ENCODE measurements around the gene BAZ1B. TPM values are rescaled to one million over a fixed set of nuclear protein-coding genes. Genes with fewer than 3 reads are reported as not detected.
"Not testable (repeated sequence)": the region's sequence is repeated elsewhere in the genome, so short reads cannot be mapped to it uniquely, and the experiment has no call there.

Gene BAZ1B
- total and polyA plus RNA-seq, 12 donors: 14.5 to 65.5 (median 43.7) TPM

- Histone ChIP-seq H3K9me3 (replicated peaks in 1 of 3) (no peaks in the 10 kb centered on the region), H3K27me3 (no peaks in the 10 kb centered on the region), H3K4me1 (replicated peaks in 1 of 2) (peaks cover 20 to 25% of the 10 kb centered on the region in 2 donors), H3K27ac (no peak overlapping the region), H3K4me3 (no peak overlapping the region), H3K36me3 (replicated peaks in 1 of 2) (peaks cover 0 to 50% of the 10 kb centered on the region in 2 donors)
- intact Hi-C loops (cut with DNase I): no loop called here
- DNase-seq: no peak
- no peak for TF ChIP-seq CTCF (IDR thresholded peaks at IDR 0.05)
These were observed 43.5 kb downstream of the BAZ1B start for GRCh38 chr7:73478549-73478948.

- Histone ChIP-seq H3K4me3 (no peak overlapping the region), H3K4me1 (replicated peaks in 1 of 2) (peaks cover 13 to 17% of the 10 kb centered on the region in 2 donors), H3K27ac (no peak overlapping the region), H3K9me3 (replicated peaks in 1 of 3) (no peaks in the 10 kb centered on the region), H3K36me3 (replicated peaks in 1 of 2) (peaks cover 0 to 47% of the 10 kb centered on the region in 2 donors), H3K27me3 (no peaks in the 10 kb centered on the region)
- intact Hi-C loops (cut with DNase I): no loop called here
- TF ChIP-seq CTCF (IDR thresholded peaks at IDR 0.05) (no peak), POLR2A (IDR thresholded peaks at IDR 0.05) (no peak)
- WGBS, 4 donors: 80 to 95% (median 89%) methylated on average over 5 of the region's 5 CpGs
- no peak for DNase-seq
These were observed 44.7 kb downstream of the BAZ1B start for GRCh38 chr7:73477376-73477775.

GRCh38 chr7:73470208-73470607 lies 51.9 kb downstream of the BAZ1B start:
- H3K36me3 ChIP-seq (replicated peaks in 1 of 2): peaks cover 0 to 61% of the 10 kb centered on the region in 2 donors
- H3K4me3 ChIP-seq: peak overlapping the region in 1 of 4 donors; percentile 5
- H3K27me3 ChIP-seq: no peaks in the 10 kb centered on the region
- H3K9me3 ChIP-seq (replicated peaks in 1 of 3): no peaks in the 10 kb centered on the region
- intact Hi-C loops (cut with DNase I): no loop called here
- WGBS, 4 donors: 46 to 56% (median 51%) methylated on average over 5 of the region's 5 CpGs
- peak overlapping the region; percentile 21 to 70 (median 40) for H3K27ac ChIP-seq
- TF ChIP-seq CTCF (IDR thresholded peaks at IDR 0.05): no peak
- TF ChIP-seq POLR2A (IDR thresholded peaks at IDR 0.05): peak in 1 of 2 donors; percentile 24
- peak; percentile 40 to 76 (median 69) for DNase-seq
- H3K4me1 ChIP-seq (replicated peaks in 1 of 2): peaks cover 16 to 20% of the 10 kb centered on the region in 2 donors

GRCh38 chr7:73467046-73467445 lies 55.0 kb downstream of the BAZ1B start:
- 93 to 97% (median 97%) methylated on average over 6 of the region's 6 CpGs for WGBS, 4 donors
- peaks cover 0 to 84% of the 10 kb centered on the region in 2 donors for H3K36me3 ChIP-seq (replicated peaks in 1 of 2)
- intact Hi-C loops (cut with DNase I); H3K9me3 ChIP-seq (replicated peaks in 1 of 3); H3K4me3 ChIP-seq; H3K4me1 ChIP-seq (replicated peaks in 1 of 2); DNase-seq; H3K27ac ChIP-seq; H3K27me3 ChIP-seq: not testable (repeated sequence)

- DNase-seq: no peak
- Histone ChIP-seq H3K4me3 (no peak overlapping the region), H3K4me1 (replicated peaks in 1 of 2) (peaks cover 0 to 7% of the 10 kb centered on the region in 2 donors), H3K27ac (no peak overlapping the region), H3K9me3 (replicated peaks in 1 of 3) (no peaks in the 10 kb centered on the region), H3K36me3 (replicated peaks in 1 of 2) (peaks cover 0 to 92% of the 10 kb centered on the region in 2 donors), H3K27me3 (no peaks in the 10 kb centered on the region)
- no peak for TF ChIP-seq CTCF (IDR thresholded peaks at IDR 0.05)
- no peak for TF ChIP-seq POLR2A (IDR thresholded peaks at IDR 0.05)
- 95 to 100% (median 98%) methylated on average over 1 of the region's 1 CpG for WGBS, 4 donors
- intact Hi-C loops (cut with DNase I): no loop called here
These were observed 56.0 kb downstream of the BAZ1B start for GRCh38 chr7:73466112-73466511.

Data from adrenal gland (tissue), 12 donors.